ENCODE results near the gene AOC1.
"Not testable (repeated sequence)": the region's sequence is repeated elsewhere in the genome, so short reads cannot be mapped to it uniquely, and the experiment has no call there.

The AOC1 gene

GRCh38 chr7:150898475-150899011, 46.2 kb downstream of the AOC1 start:
- DNase-seq, result peak; percentile 79

GRCh38 chr7:150900675-150901074, 48.4 kb downstream of the AOC1 start:
- no peak for DNase-seq

GRCh38 chr7:150901160-150902035, 49.1 kb downstream of the AOC1 start:
- DNase-seq, result no peak

GRCh38 chr7:150902078-150903033, 50.0 kb downstream of the AOC1 start:
- no peak for DNase-seq

GRCh38 chr7:150903606-150904005, 51.3 kb downstream of the AOC1 start:
- no peak for DNase-seq

GRCh38 chr7:150904011-150904909, 51.9 kb downstream of the AOC1 start:
- no peak for DNase-seq

- no peak for DNase-seq
Measured at GRCh38 chr7:150908173-150908572, 55.9 kb downstream of the AOC1 start.

GRCh38 chr7:150909200-150909995, 57.1 kb downstream of the AOC1 start:
- DNase-seq, result no peak

- DNase-seq, result not testable (repeated sequence)
Measured at GRCh38 chr7:150910305-150910995, 58.1 kb downstream of the AOC1 start.

GRCh38 chr7:150910996-150911422, 58.7 kb downstream of the AOC1 start:
- no peak for DNase-seq
